HG02610 (cell line): Measurements from ENCODE around the gene ADAM23.

Experiments
- ATAC-seq: cut with Tn5 transposase; IDR thresholded peaks from one replicate; pipeline ENCODE4 v1.9.1; 2021; ENCODE audit warnings: mild to moderate bottlenecking, moderate library complexity; ENCODE audit not compliant: unreplicated experiment

The ADAM23 gene

DNA sequence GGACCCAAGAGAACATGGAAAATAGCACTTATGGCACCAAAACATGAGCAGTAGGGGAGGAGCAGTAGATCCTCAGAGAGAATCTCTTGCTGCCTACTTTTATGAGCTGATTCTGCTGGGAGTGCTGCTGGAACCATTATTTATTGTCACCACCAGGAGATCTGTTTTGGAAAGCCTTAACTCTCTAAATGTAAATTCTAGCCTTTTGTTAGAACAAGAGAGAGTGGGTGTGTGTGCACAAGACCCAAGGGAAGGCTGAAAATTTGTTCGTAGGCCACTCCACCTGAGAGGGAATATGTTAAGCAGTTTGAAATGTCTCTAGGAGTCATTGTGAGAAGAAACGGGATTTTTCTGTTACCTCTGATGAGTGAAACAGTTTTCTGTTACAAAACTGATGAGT lies 182.8 kb downstream of the ADAM23 start:
- no peak for ATAC-seq

DNA sequence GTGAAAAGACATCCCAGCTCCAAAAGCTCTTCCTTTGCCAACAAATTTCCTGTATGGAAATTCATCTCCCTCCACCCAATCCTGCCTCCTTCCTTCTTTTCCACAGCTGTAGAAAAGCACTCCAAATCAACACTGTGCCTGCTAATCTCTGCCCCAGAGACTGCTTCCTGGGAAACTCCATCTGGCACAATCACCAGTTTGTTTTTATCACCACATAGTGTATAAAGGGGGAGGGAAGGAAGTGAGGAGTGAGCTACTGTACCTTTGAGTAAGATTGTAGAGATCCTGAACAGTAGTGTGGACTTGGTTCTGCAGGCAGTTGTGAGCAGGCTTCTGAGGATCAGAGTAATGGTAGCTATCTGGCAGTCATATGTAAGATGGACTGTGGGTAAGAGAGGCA lies 184.3 kb downstream of the ADAM23 start:
- ATAC-seq, result no peak

- ATAC-seq, result no peak
Observed at GRCh38 chr2:206631340-206631739, 188.0 kb downstream of the ADAM23 start.

DNA sequence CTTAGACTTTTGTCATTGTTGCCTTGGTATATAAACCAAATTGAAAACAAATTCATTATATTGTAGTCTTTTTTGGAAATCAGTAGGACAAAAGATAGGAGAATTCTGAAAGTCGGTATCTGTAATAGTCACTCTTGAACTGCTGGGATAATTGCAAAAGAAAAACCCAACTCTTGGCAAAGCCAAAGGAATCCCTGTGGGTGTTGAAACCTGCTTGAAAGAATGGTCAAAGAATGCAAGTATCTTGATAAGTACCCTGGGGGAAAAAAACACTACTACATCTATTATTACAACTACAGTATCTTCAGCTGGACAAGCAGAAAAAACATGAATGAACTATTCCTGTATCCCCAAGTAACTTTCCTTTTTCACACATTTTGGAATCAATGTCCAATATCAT lies 191.7 kb downstream of the ADAM23 start:
- no peak for ATAC-seq

DNA sequence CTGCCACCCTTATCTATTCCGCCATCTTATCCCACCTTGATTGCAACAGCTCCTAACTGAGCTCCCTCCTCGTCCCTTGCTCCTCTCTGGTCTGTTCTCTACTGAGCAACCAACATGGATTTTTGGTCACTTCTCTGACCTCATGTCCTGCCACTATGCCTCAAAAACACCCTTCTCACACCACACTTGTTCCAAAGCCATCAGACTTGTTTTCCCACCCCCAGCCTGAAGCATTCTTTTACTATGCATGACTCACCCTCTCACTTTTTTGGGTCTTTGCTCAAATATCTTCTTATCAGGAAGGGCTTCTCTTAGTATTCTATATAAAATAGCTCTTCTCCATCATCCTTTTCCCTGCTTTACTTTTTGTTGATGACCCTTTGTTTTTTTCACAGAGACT lies 196.3 kb downstream of the ADAM23 start:
- no peak for ATAC-seq

GRCh38 chr2:206641226-206641625 lies 197.9 kb downstream of the ADAM23 start:
- ATAC-seq, result no peak

- ATAC-seq, result no peak
Observed at GRCh38 chr2:206642075-206643025, 199.0 kb downstream of the ADAM23 start, which contains the start of gene FAM237A. Gene FAM237A (plus strand): TSS chr2:206642487. CDS start chr2:206644237, 1,750 bp downstream.

DNA sequence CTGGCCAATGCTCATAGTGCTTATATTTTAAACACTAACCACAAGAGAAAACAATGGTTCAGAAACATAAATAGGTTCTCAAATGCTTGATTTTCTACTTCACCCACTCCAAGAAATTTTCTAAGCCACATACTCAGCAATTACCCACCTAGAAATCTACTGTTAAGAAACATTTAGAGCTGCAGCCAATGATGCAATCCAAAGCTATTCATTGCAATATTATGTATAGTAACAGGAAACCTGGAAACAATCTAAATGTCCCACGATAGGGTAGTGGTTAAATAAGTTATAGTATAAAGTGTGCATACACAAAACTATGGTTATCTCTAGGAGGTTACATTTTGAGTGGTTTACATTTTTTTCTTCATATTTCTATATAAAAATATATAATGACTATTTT lies 204.7 kb downstream of the ADAM23 start:
- no peak for ATAC-seq

GRCh38 chr2:206657087-206657486 lies 213.8 kb downstream of the ADAM23 start:
- no peak for ATAC-seq

GRCh38 chr2:206665251-206665650 lies 221.9 kb downstream of the ADAM23 start:
- no peak for ATAC-seq
